AG04449 (cell line): ENCODE data around the gene DYNLT2.
"Not testable (repeated sequence)": the region's sequence is repeated elsewhere in the genome, so short reads cannot be mapped to it uniquely, and the experiment has no call there.

Experiments used
- CTCF ChIA-PET: fragments of 350-600 bp; formaldehyde crosslinking; extraction: SDS; loops from one replicate; lab custom pipeline; 2021; ENCODE audit warnings: antibody characterized with exemption; lab: Yijun Ruan, JAX
- POLR2A ChIA-PET: fragments of 400-600, 350-600 bp; formaldehyde crosslinking; extraction: SDS; loops from one replicate; lab custom pipeline; 2020; ENCODE audit warnings: antibody characterized with exemption, inconsistent platforms; lab: Yijun Ruan, JAX
- DNase-seq: peaks from one replicate; pipeline ENCODE4 v3.0.0-alpha.2; 2010; ENCODE audit warnings: low read depth, low spot score
- H3K4me3 ChIP-seq: 2 replicates; pipeline ENCODE4 v1.5.1; 2011; ENCODE audit warnings: low read depth, mild to moderate bottlenecking, control low read depth, low read length
- CTCF ChIP-seq: IDR thresholded peaks from one replicate; pipeline ENCODE4 v1.5.1; 2011; ENCODE audit warnings: mild to moderate bottlenecking, moderate library complexity, low read length, control low read depth, inconsistent platforms; ENCODE audit not compliant: insufficient read depth; ENCODE audit errors: missing control alignments

Gene DYNLT2

GRCh38 chr6:169697115-169697514 lies 54.3 kb downstream of the DYNLT2 start:
- DNase-seq, H3K4me3 ChIP-seq, CTCF ChIA-PET, POLR2A ChIA-PET: not testable (repeated sequence)
- peak; percentile 19 for TF ChIP-seq CTCF

GRCh38 chr6:169695131-169695530 lies 56.2 kb downstream of the DYNLT2 start:
- TF ChIP-seq CTCF = no peak
- POLR2A ChIA-PET = no interaction called here
- CTCF ChIA-PET = no interaction called here
- DNase-seq = no peak
- H3K4me3 ChIP-seq = no peak overlapping the region

GRCh38 chr6:169692516-169692915 lies 58.9 kb downstream of the DYNLT2 start:
- POLR2A ChIA-PET = interaction anchor here (0.9 kb wide), 1 partner anchor 10 kb away, joined by 3 read pairs; the partner anchor contains the start of genes C6orf120 and WDR27
- H3K4me3 ChIP-seq = no peak overlapping the region
- DNase-seq = no peak
- CTCF ChIA-PET = interaction anchor here (1.2 kb wide), 1 partner anchor 14 kb away, joined by 4 read pairs; no protein-coding TSS in a partner anchor
- no peak for TF ChIP-seq CTCF

GRCh38 chr6:169691260-169691659 lies 60.1 kb downstream of the DYNLT2 start:
- H3K4me3 ChIP-seq = no peak overlapping the region
- CTCF ChIA-PET = no interaction called here
- no peak for TF ChIP-seq CTCF
- POLR2A ChIA-PET = no interaction called here
- no peak for DNase-seq
